Esophagus muscularis mucosa (tissue), 4 donors: ENCODE measurements around the gene PITPNM3. TPM values are rescaled to one million over a fixed set of nuclear protein-coding genes. Genes with fewer than 3 reads are reported as not detected.

Source experiments
- DNase-seq: peaks from one replicate; pipeline ENCODE4 v3.0.0-alpha.2; 2017; ENCODE audit errors: extremely low spot score
- H3K27ac ChIP-seq, 4 donors: fragments of 200-600 bp; sonication (generic); replicated peaks in 1 of 4; 1 replicate in 3 of 4; 2 replicates in 1 of 4; pipeline ENCODE4 v1.5.1; 2016 to 2019; ENCODE audit warnings: mild to moderate bottlenecking in 1 of 4
- H3K27me3 ChIP-seq, 4 donors: fragments of 200-600 bp; sonication (generic); one replicate each; pipeline versions ENCODE4 v1.5.1 to v1.6.0; 2016 to 2019
- H3K36me3 ChIP-seq, 4 donors: fragments of 200-600 bp; sonication (generic); one replicate each; pipeline ENCODE4 v1.5.1; 2016 to 2019
- H3K4me1 ChIP-seq, 4 donors: fragments of 200-600 bp; sonication (generic); one replicate each; pipeline ENCODE4 v1.5.1; 2016 to 2019
- H3K4me3 ChIP-seq, 4 donors: fragments of 200-600 bp; sonication (generic); 1 replicate in 2 of 4; 2 replicates in 2 of 4; pipeline ENCODE4 v1.5.1; 2016 to 2019; ENCODE audit warnings: mild to moderate bottlenecking in 4 of 4, moderate library complexity in 1 of 4
- H3K9me3 ChIP-seq, 4 donors: fragments of 200-600 bp; sonication (generic); 1 replicate in 3 of 4; 2 replicates in 1 of 4; pipeline ENCODE4 v1.5.1; 2016 to 2019
- EP300 ChIP-seq: sonication (generic); formaldehyde crosslinking; IDR thresholded peaks from one replicate; pipeline ENCODE4 v1.6.1; 2017; ENCODE audit warnings: antibody characterized with exemption
- POLR2A ChIP-seq: fragments of 450-650 bp; IDR thresholded peaks from one replicate; pipeline ENCODE4 v1.6.1; 2017; ENCODE audit warnings: antibody characterized with exemption, moderate library complexity, mild to moderate bottlenecking, low read depth
- POLR2AphosphoS5 ChIP-seq, 2 donors: sonication (generic); formaldehyde crosslinking; IDR thresholded peaks; one replicate each; pipeline ENCODE4 v1.6.1; 2017; ENCODE audit warnings: antibody characterized with exemption in 2 of 2
- WGBS: methylation state at CpG from one replicate; pipeline ENCODE4 v1.1.5; 2018; 5-methylcytosine and 5-hydroxymethylcytosine counted together
- intact Hi-C: fragments of 100-400 bp; cut with DNase I; formaldehyde crosslinking; loops from one replicate; pipeline ENCODE4 v1.15.1; 2023
- total RNA-seq, 4 donors: library from RNA; depleted of rRNA; stranded (reverse); fragments of >200 nt; gene quantifications; one replicate each; pipeline versions ENCODE4 v1.1.0 to v1.2.1, GENCODE V29; 2016
- TF ChIP-seq, protein P1 (sequence below), 3 experiments: fragments of 200-600 bp in 2 of 3; fragments of 450-650 bp in 1 of 3; sonication (generic) in 2 of 3; IDR thresholded peaks; one replicate each; pipeline ENCODE4 v1.5.1; 2017 to 2019; ENCODE audit warnings: antibody characterized with exemption in 3 of 3, mild to moderate bottlenecking in 2 of 3, moderate library complexity in 1 of 3

PITPNM3 gene
- total RNA-seq, 4 donors from 2014 or later: 46.5 to 93.2 (median 68.9) TPM

DNA sequence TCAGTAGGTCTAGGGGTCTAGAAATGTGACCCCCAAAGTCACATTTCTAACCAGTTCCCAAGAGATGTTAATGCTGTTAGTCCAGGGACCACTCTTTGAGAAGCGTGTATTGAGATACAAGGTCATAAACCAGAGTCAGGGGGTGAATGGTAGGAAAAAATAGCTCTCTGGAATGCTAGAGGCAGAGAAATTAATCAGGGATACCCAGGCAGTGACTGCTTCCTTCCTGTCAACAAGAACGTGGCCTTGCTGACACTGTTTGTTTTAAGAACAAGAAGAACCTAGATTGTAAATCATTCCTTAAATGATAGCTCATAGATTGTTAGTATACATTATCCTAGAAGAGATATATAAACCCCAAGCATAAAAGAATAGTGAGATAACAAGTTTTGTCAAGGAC is 43.8 kb downstream of the PITPNM3 start:
- H3K27me3 ChIP-seq: no peaks in the 10 kb centered on the region
- DNase-seq: no peak
- H3K9me3 ChIP-seq: no peaks in the 10 kb centered on the region
- peaks cover 0 to 4% (median 0%) of the 10 kb centered on the region in 4 donors for H3K36me3 ChIP-seq
- TF ChIP-seq EP300 (no peak), POLR2A (no peak), POLR2AphosphoS5 (IDR thresholded peaks at IDR 0.05) (no peak)
- TF ChIP-seq, protein P1, sequence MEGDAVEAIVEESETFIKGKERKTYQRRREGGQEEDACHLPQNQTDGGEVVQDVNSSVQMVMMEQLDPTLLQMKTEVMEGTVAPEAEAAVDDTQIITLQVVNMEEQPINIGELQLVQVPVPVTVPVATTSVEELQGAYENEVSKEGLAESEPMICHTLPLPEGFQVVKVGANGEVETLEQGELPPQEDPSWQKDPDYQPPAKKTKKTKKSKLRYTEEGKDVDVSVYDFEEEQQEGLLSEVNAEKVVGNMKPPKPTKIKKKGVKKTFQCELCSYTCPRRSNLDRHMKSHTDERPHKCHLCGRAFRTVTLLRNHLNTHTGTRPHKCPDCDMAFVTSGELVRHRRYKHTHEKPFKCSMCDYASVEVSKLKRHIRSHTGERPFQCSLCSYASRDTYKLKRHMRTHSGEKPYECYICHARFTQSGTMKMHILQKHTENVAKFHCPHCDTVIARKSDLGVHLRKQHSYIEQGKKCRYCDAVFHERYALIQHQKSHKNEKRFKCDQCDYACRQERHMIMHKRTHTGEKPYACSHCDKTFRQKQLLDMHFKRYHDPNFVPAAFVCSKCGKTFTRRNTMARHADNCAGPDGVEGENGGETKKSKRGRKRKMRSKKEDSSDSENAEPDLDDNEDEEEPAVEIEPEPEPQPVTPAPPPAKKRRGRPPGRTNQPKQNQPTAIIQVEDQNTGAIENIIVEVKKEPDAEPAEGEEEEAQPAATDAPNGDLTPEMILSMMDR (IDR thresholded peaks at IDR 0.05): no peak
- peaks cover 0 to 27% (median 23%) of the 10 kb centered on the region in 4 donors for H3K4me1 ChIP-seq
- no peak overlapping the region for H3K4me3 ChIP-seq
- WGBS: 47% methylated on average over 2 of the region's 2 CpGs
- no peak overlapping the region for H3K27ac ChIP-seq
- intact Hi-C loops: no loop called here

DNA sequence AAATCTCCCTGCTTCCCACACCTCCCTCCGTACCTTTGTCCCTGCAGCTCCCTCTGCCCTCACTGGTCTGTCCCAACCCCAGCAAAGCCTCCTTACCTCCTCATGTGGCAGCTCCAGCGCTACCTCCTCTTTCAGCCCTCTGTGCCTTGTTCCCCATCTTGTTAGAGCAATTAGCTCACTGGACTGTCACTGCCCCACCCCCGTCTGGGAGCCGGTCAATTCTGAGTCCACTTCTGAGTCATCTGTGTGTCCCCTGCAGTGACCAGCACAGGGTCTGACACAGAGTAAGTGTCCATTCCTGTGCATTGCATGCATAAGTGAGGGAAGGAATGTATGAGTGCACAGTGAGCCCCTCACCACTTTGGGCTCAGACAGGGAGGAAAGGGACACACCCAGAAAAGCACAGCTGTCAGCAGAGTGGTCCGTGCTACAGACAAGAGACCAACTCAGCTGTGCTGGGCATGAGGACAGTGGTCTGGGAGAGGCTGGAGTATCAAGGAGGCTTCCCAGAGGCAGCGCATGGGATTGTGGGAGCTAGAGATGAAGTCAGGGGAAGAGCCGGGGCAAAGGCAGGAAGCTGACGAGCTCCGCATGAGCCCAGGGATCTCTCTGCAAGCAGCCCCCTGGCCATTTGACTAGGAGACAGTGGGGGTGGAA is 45.9 kb downstream of the PITPNM3 start:
- no peak overlapping the region for H3K4me3 ChIP-seq
- H3K27ac ChIP-seq: no peak overlapping the region
- TF ChIP-seq POLR2AphosphoS5 (IDR thresholded peaks at IDR 0.05) (no peak), EP300 (no peak), POLR2A (no peak)
- TF ChIP-seq, protein P1 (IDR thresholded peaks at IDR 0.05): no peak
- H3K27me3 ChIP-seq: no peaks in the 10 kb centered on the region
- H3K4me1 ChIP-seq: peaks cover 0 to 48% (median 42%) of the 10 kb centered on the region in 4 donors
- WGBS: 88% methylated on average over 9 of the region's 9 CpGs
- peaks cover 0 to 4% (median 0%) of the 10 kb centered on the region in 4 donors for H3K36me3 ChIP-seq
- DNase-seq: no peak
- H3K9me3 ChIP-seq: no peaks in the 10 kb centered on the region
- intact Hi-C loops: no loop called here

DNA sequence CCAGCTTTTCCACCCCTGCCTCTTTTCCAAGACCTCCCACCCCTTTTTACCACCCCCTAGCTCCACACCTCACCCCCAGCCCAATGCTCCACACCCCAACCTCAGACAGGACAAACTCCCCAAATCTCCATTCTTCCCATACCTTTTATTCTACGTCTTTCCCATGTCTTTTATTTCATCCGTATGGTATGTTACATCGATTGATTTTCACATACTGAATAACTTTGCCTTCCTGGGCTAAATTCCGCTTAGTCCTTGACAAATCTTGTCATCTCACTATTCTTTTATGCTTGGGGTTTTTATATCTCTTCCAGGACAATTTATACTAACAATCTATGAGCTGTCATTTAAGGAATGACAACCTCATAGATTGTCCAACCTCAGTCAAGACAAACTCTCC is 46.4 kb downstream of the PITPNM3 start:
- DNase-seq: no peak
- TF ChIP-seq POLR2AphosphoS5 (IDR thresholded peaks at IDR 0.05) (no peak), POLR2A (no peak), EP300 (no peak)
- TF ChIP-seq, protein P1 (IDR thresholded peaks at IDR 0.05): no peak
- Histone ChIP-seq H3K27me3 (no peaks in the 10 kb centered on the region), H3K36me3 (peaks cover 0 to 4% (median 0%) of the 10 kb centered on the region in 4 donors), H3K4me3 (no peak overlapping the region), H3K27ac (no peak overlapping the region), H3K4me1 (peaks cover 0 to 51% (median 44%) of the 10 kb centered on the region in 4 donors), H3K9me3 (no peaks in the 10 kb centered on the region)
- WGBS: 91% methylated on average over 4 of the region's 4 CpGs
- intact Hi-C loops: no loop called here

DNA sequence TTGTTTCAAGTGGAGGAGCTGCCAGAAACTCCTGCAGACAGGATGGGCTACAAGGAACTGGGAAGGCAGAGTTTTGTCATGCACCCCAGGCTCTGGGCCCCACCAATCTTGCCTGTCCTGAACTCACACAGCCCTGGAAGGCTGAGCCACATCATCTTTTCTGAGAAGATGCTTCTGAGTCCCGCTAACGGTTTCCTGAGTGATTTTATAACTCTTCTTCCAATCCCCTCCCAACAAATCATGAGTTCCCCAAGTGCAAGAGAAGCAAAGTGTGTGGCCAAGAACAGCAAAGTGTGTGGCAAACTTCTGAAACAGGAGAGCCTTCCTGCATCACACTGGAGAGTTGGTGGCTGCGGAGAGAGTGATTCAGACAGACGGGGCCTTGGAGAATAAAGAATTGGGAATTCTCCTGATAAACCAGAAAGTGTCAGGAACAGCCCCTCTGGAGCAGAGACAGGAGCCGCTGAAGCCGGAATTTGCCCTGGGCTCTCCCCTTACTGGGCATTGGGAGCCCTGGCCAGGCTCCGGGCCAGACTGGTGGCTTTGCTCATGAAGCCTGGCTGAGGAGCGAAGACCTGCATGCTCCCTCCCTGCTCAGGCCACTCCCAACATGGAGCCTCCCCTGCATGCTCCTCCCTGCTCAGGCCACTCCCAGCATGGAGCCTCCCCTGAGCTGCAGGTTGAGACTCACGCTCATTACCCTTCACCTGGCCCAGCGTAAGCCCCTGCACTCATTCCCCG is 47.2 kb downstream of the PITPNM3 start:
- intact Hi-C loops: no loop called here
- Histone ChIP-seq H3K9me3 (no peaks in the 10 kb centered on the region), H3K27ac (peak overlapping the region in 2 of 4 donors; percentile 67 to 80), H3K4me3 (no peak overlapping the region), H3K36me3 (peaks cover 0 to 4% (median 0%) of the 10 kb centered on the region in 4 donors), H3K27me3 (no peaks in the 10 kb centered on the region), H3K4me1 (peaks cover 0 to 51% (median 44%) of the 10 kb centered on the region in 4 donors)
- TF ChIP-seq POLR2A: no peak
- TF ChIP-seq EP300: no peak
- TF ChIP-seq POLR2AphosphoS5 (IDR thresholded peaks at IDR 0.05): no peak
- TF ChIP-seq, protein P1 (IDR thresholded peaks at IDR 0.05): no peak
- no peak for DNase-seq
- 95% methylated on average over 11 of the region's 11 CpGs for WGBS
